Sigmoid colon (tissue), 4 donors: ENCODE results near the gene POLR3K.
A peak's percentile ranks its signal among the peaks of the same experiment; 100 is the strongest.

ENCODE experiments used
- CTCF ChIP-seq, 4 experiments: fragments of 450-650 bp in 3 of 4; fragments of 200-600 bp in 1 of 4; IDR thresholded peaks; one replicate each; pipeline ENCODE4 v1.5.1; 2016 to 2019; ENCODE audit warnings: antibody characterized with exemption in 4 of 4, mild to moderate bottlenecking in 3 of 4, moderate library complexity in 2 of 4
- EP300 ChIP-seq, 4 donors: sonication (generic); formaldehyde crosslinking; IDR thresholded peaks; one replicate each; pipeline ENCODE4 v1.6.1; 2017; ENCODE audit warnings: antibody characterized with exemption in 4 of 4
- POLR2A ChIP-seq, 2 donors: fragments of 450-650 bp; IDR thresholded peaks; one replicate each; pipeline ENCODE4 v1.6.1; 2016; ENCODE audit warnings: antibody characterized with exemption in 2 of 2, mild to moderate bottlenecking in 2 of 2, moderate library complexity in 2 of 2
- POLR2AphosphoS5 ChIP-seq, 4 donors: sonication (generic); formaldehyde crosslinking; IDR thresholded peaks; one replicate each; pipeline ENCODE4 v1.6.1; 2017; ENCODE audit warnings: antibody characterized with exemption in 4 of 4

DNA sequence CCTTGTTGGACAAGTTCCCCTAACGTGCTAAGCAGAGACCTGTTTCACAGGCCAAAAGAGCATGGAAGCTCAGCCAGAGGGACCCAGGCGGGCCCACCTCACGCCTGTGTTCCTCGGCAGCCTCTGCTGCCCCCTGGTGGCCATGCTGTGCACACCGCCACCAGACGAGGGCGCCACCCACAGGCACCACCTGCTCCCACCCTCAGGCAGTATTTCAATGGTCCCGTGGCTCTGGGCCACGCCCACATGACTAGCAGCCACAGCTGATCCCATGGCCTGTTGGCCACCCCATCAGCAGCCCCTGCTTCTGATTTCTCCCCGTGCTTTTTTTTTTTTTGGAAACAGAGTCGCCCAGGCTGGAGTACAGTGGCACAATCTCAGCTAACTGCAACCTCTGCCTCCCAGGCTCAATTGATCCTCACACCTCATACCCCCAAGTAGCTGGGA is 43.5 kb upstream of the POLR3K start:
- TF ChIP-seq CTCF (IDR thresholded peaks at IDR 0.05): peak; percentile 97 to 99 (median 98)
- TF ChIP-seq POLR2A (IDR thresholded peaks at IDR 0.05): no peak
- TF ChIP-seq EP300 (IDR thresholded peaks at IDR 0.05): no peak
- TF ChIP-seq POLR2AphosphoS5 (IDR thresholded peaks at IDR 0.05): peak in 3 of 4 donors; percentile 16 to 63 (median 52)
